SK-N-MC (cell line): ENCODE measurements around the gene CASP3.

ENCODE experiments used
- EZH2 ChIP-seq: fragments of 200-600 bp; sonication (generic); IDR thresholded peaks from one replicate; pipeline ENCODE4 v1.6.1; 2017; ENCODE audit warnings: antibody characterized with exemption
- FOXP2 ChIP-seq: optimal IDR thresholded peaks from 2 replicates; pipeline ENCODE3; 2011; ENCODE audit warnings: mild to moderate bottlenecking, moderate library complexity; ENCODE audit not compliant: insufficient read depth; ENCODE audit errors: extremely low read length, control extremely low read depth
- POLR2AphosphoS5 ChIP-seq: IDR thresholded peaks from 2 replicates; pipeline ENCODE4 v1.6.1; 2012; ENCODE audit warnings: mild to moderate bottlenecking, low read depth, low read length, borderline replicate concordance

GRCh38 chr4:184660978-184661377 lies 11.7 kb upstream of the CASP3 start:
- TF ChIP-seq FOXP2, result no peak
- no peak for TF ChIP-seq EZH2
- TF ChIP-seq POLR2AphosphoS5, result no peak
